Mesothelial cell of epicardium (in vitro differentiated cells): ENCODE results near the gene ZC3H12A. TPM values are rescaled to one million over a fixed set of nuclear protein-coding genes. Genes with fewer than 3 reads are reported as not detected.
A peak's percentile ranks its signal among the peaks of the same experiment; 100 is the strongest.

Experiments used
- DNase-seq, 2 experiments: peaks; one replicate each; pipeline ENCODE4 v3.0.0; 2021; ENCODE audit warnings: low spot score in 2 of 2; ENCODE audit not compliant: unreplicated experiment in 2 of 2
- H3K27ac Mint-ChIP-seq: 2 replicates; pipeline ENCODE4 v1.8.0; 2021; ENCODE audit warnings: mixed read lengths
- H3K27me3 Mint-ChIP-seq: 2 replicates; pipeline ENCODE4 v1.8.0; 2021; ENCODE audit warnings: low read depth, mixed read lengths
- H3K36me3 Mint-ChIP-seq: 2 replicates; pipeline ENCODE4 v1.8.0; 2021; ENCODE audit warnings: mixed read lengths
- H3K4me1 Mint-ChIP-seq: 2 replicates; pipeline ENCODE4 v1.8.0; 2021; ENCODE audit warnings: mixed read lengths
- H3K4me3 Mint-ChIP-seq: 2 replicates; pipeline ENCODE4 v1.8.0; 2021; ENCODE audit warnings: mild to moderate bottlenecking, moderate library complexity, mixed read lengths
- H3K9me3 Mint-ChIP-seq: 2 replicates; pipeline ENCODE4 v1.8.0; 2021; ENCODE audit warnings: mixed read lengths
- CTCF ChIP-seq: fragments of 200-600 bp; sonication (generic); IDR thresholded peaks from one replicate; pipeline ENCODE4 v1.5.0; 2021; ENCODE audit warnings: antibody characterized with exemption; ENCODE audit not compliant: unreplicated experiment
- total RNA-seq: library from RNA; stranded (reverse); gene quantifications from 3 replicates; pipeline ENCODE4 v1.2.1, GENCODE V29; 2021

The ZC3H12A gene
- total RNA-seq, 1 donor from 2014 or later: 8.9 TPM

GRCh38 chr1:37468037-37468436 lies 6.3 kb upstream of the ZC3H12A start:
- no peaks in the 10 kb centered on the region for H3K36me3 Mint-ChIP-seq
- DNase-seq: no peak
- peaks cover 13% of the 10 kb centered on the region for H3K27me3 Mint-ChIP-seq
- H3K4me3 Mint-ChIP-seq: no peak overlapping the region
- H3K4me1 Mint-ChIP-seq: peaks cover 14% of the 10 kb centered on the region
- H3K27ac Mint-ChIP-seq: no peak overlapping the region
- no peak for TF ChIP-seq CTCF
- H3K9me3 Mint-ChIP-seq: no peaks in the 10 kb centered on the region

- TF ChIP-seq CTCF: no peak
- DNase-seq: no peak
- H3K36me3 Mint-ChIP-seq: no peaks in the 10 kb centered on the region
- no peak overlapping the region for H3K4me3 Mint-ChIP-seq
- no peak overlapping the region for H3K27ac Mint-ChIP-seq
- H3K4me1 Mint-ChIP-seq: peaks cover 21% of the 10 kb centered on the region
- no peaks in the 10 kb centered on the region for H3K9me3 Mint-ChIP-seq
- H3K27me3 Mint-ChIP-seq: peaks cover 18% of the 10 kb centered on the region
These were observed 5.0 kb upstream of the ZC3H12A start for GRCh38 chr1:37469386-37469785.

GRCh38 chr1:37471345-37472231 lies 2.8 kb upstream of the ZC3H12A start:
- peak overlapping the region; percentile 81 for H3K27ac Mint-ChIP-seq
- no peak for DNase-seq
- no peak for TF ChIP-seq CTCF
- peak overlapping the region; percentile 7 for H3K4me3 Mint-ChIP-seq
- H3K9me3 Mint-ChIP-seq: no peaks in the 10 kb centered on the region
- H3K36me3 Mint-ChIP-seq: no peaks in the 10 kb centered on the region
- H3K4me1 Mint-ChIP-seq: peaks cover 34% of the 10 kb centered on the region
- H3K27me3 Mint-ChIP-seq: peaks cover 18% of the 10 kb centered on the region

GRCh38 chr1:37472281-37472680 lies 2.1 kb upstream of the ZC3H12A start:
- TF ChIP-seq CTCF: no peak
- peak overlapping the region; percentile 62 for H3K27ac Mint-ChIP-seq
- DNase-seq: no peak
- no peaks in the 10 kb centered on the region for H3K9me3 Mint-ChIP-seq
- peaks cover 41% of the 10 kb centered on the region for H3K4me1 Mint-ChIP-seq
- no peak overlapping the region for H3K4me3 Mint-ChIP-seq
- H3K27me3 Mint-ChIP-seq: peaks cover 18% of the 10 kb centered on the region
- no peaks in the 10 kb centered on the region for H3K36me3 Mint-ChIP-seq

- Mint-ChIP-seq H3K27ac (no peak overlapping the region), H3K27me3 (peaks cover 18% of the 10 kb centered on the region), H3K9me3 (no peaks in the 10 kb centered on the region), H3K4me3 (no peak overlapping the region), H3K4me1 (peaks cover 48% of the 10 kb centered on the region), H3K36me3 (no peaks in the 10 kb centered on the region)
- no peak for DNase-seq
- no peak for TF ChIP-seq CTCF
These were observed 1.4 kb upstream of the ZC3H12A start for GRCh38 chr1:37472994-37473393.
